Measurements from ENCODE around the gene MAGI1.
A peak's percentile ranks its signal among the peaks of the same experiment; 100 is the strongest.
"Not testable (repeated sequence)": the region's sequence is repeated elsewhere in the genome, so short reads cannot be mapped to it uniquely, and the experiment has no call there.

MAGI1 gene

GRCh38 chr3:65739901-65740541 lies 298.7 kb downstream of the MAGI1 start:
- ATAC-seq, result no peak

- no peak for ATAC-seq
These were observed 303.9 kb downstream of the MAGI1 start for GRCh38 chr3:65734792-65735191.

- ATAC-seq, result no peak
These were observed 304.3 kb downstream of the MAGI1 start for GRCh38 chr3:65734382-65734781.

- ATAC-seq, result no peak
These were observed 305.3 kb downstream of the MAGI1 start for GRCh38 chr3:65733459-65733858.

GRCh38 chr3:65732051-65732935 lies 306.4 kb downstream of the MAGI1 start:
- ATAC-seq, result peak in 1 of 2 donors; percentile 49

GRCh38 chr3:65730449-65730848 lies 308.3 kb downstream of the MAGI1 start:
- no peak for ATAC-seq

- ATAC-seq, result no peak
These were observed 308.7 kb downstream of the MAGI1 start for GRCh38 chr3:65729973-65730372.

- no peak for ATAC-seq
These were observed 309.2 kb downstream of the MAGI1 start for GRCh38 chr3:65729555-65729954.

GRCh38 chr3:65728138-65728537 lies 310.6 kb downstream of the MAGI1 start:
- no peak for ATAC-seq

- no peak for ATAC-seq
These were observed 314.7 kb downstream of the MAGI1 start for GRCh38 chr3:65723985-65724384.

GRCh38 chr3:65723011-65723410 lies 315.7 kb downstream of the MAGI1 start:
- ATAC-seq, result no peak

GRCh38 chr3:65720989-65721737 lies 317.6 kb downstream of the MAGI1 start:
- ATAC-seq, result no peak

GRCh38 chr3:65719639-65720038 lies 319.1 kb downstream of the MAGI1 start:
- not testable (repeated sequence) for ATAC-seq

- ATAC-seq, result no peak
These were observed 320.9 kb downstream of the MAGI1 start for GRCh38 chr3:65717676-65718346.

- no peak for ATAC-seq
These were observed 322.5 kb downstream of the MAGI1 start for GRCh38 chr3:65716071-65716751.

- ATAC-seq, result no peak
These were observed 324.6 kb downstream of the MAGI1 start for GRCh38 chr3:65714134-65714533.

- ATAC-seq, result no peak
These were observed 325.7 kb downstream of the MAGI1 start for GRCh38 chr3:65713016-65713415.

GRCh38 chr3:65712140-65712539 lies 326.6 kb downstream of the MAGI1 start:
- no peak for ATAC-seq

- no peak for ATAC-seq
These were observed 331.7 kb downstream of the MAGI1 start for GRCh38 chr3:65706776-65707568.

- no peak for ATAC-seq
These were observed 332.4 kb downstream of the MAGI1 start for GRCh38 chr3:65706301-65706700.

GRCh38 chr3:65703820-65704219 lies 334.9 kb downstream of the MAGI1 start:
- no peak for ATAC-seq
